Trophoblast cell (in vitro differentiated cells and primary cell): Measurements from ENCODE around the gene NLRP6.

Experiments used
- DNase-seq, 2 donors: peaks; one replicate each; pipeline ENCODE4 v3.0.0-alpha.2; 2016
- H2AFZ ChIP-seq: 2 replicates; pipeline ENCODE4 v1.6.1; 2013; ENCODE audit warnings: low read length, moderate library complexity, mild to moderate bottlenecking; ENCODE audit not compliant: insufficient read depth, poor library complexity
- H2AK5ac ChIP-seq: 2 replicates; pipeline ENCODE4 v1.6.1; 2013; ENCODE audit warnings: mild to moderate bottlenecking, low read length
- H2BK120ac ChIP-seq: 2 replicates; pipeline ENCODE4 v1.6.1; 2013; ENCODE audit warnings: low read length, mild to moderate bottlenecking, moderate library complexity; ENCODE audit not compliant: insufficient read depth, poor library complexity
- H2BK12ac ChIP-seq: 2 replicates; pipeline ENCODE4 v1.6.1; 2013; ENCODE audit warnings: mild to moderate bottlenecking, low read length, moderate library complexity
- H2BK5ac ChIP-seq: 2 replicates; pipeline ENCODE4 v1.6.1; 2013; ENCODE audit warnings: low read length, low read depth, moderate library complexity, mild to moderate bottlenecking; ENCODE audit not compliant: poor library complexity
- H3K14ac ChIP-seq: 2 replicates; pipeline ENCODE4 v1.6.1; 2013; ENCODE audit warnings: mild to moderate bottlenecking, low read length
- H3K18ac ChIP-seq: 2 replicates; pipeline ENCODE4 v1.6.1; 2013; ENCODE audit warnings: mild to moderate bottlenecking, low read length
- H3K23ac ChIP-seq: 2 replicates; pipeline ENCODE4 v1.6.1; 2013; ENCODE audit warnings: low read length
- H3K27ac ChIP-seq: 2 replicates; pipeline ENCODE4 v1.5.1; 2013; ENCODE audit warnings: low read depth, mild to moderate bottlenecking, inconsistent platforms, low read length, moderate library complexity
- H3K27me3 ChIP-seq: 2 replicates; pipeline ENCODE4 v1.6.1; 2013; ENCODE audit warnings: inconsistent platforms, mild to moderate bottlenecking, low read length, moderate library complexity; ENCODE audit not compliant: insufficient read depth
- H3K36me3 ChIP-seq, 2 experiments: 1 replicate in 1 of 2; 2 replicates in 1 of 2; pipeline ENCODE4 v1.6.1; 2013; ENCODE audit warnings: low read length in 2 of 2, mild to moderate bottlenecking in 2 of 2, moderate library complexity in 1 of 2; ENCODE audit not compliant: insufficient read depth in 2 of 2, control insufficient read depth in 1 of 2
- H3K4ac ChIP-seq: 2 replicates; pipeline ENCODE4 v1.6.1; 2013; ENCODE audit warnings: low read depth, mild to moderate bottlenecking, low read length, moderate library complexity
- H3K4me1 ChIP-seq, 2 experiments: 1 replicate in 1 of 2; 2 replicates in 1 of 2; pipeline ENCODE4 v1.6.1; 2013; ENCODE audit warnings: low read length in 2 of 2, mild to moderate bottlenecking in 2 of 2, moderate library complexity in 1 of 2; ENCODE audit not compliant: insufficient read depth in 2 of 2, control insufficient read depth in 1 of 2
- H3K4me2 ChIP-seq: 2 replicates; pipeline ENCODE4 v1.6.1; 2013; ENCODE audit warnings: inconsistent platforms, mild to moderate bottlenecking, low read length, moderate library complexity
- H3K4me3 ChIP-seq: 2 replicates; pipeline ENCODE4 v1.5.1; 2013; ENCODE audit warnings: mild to moderate bottlenecking, low read depth, low read length, inconsistent platforms
- H3K79me1 ChIP-seq: one replicate; pipeline ENCODE4 v1.6.1; 2013; ENCODE audit warnings: low read length
- H3K79me2 ChIP-seq: 2 replicates; pipeline ENCODE4 v1.6.1; 2013; ENCODE audit warnings: low read length, mild to moderate bottlenecking; ENCODE audit not compliant: control insufficient read depth, insufficient read depth, poor library complexity
- H3K9ac ChIP-seq: 2 replicates; pipeline ENCODE4 v1.6.1; 2013; ENCODE audit warnings: mild to moderate bottlenecking, low read length
- H3K9me3 ChIP-seq: 2 replicates; pipeline ENCODE4 v1.6.1; 2013; ENCODE audit warnings: low read depth, mild to moderate bottlenecking, control low read depth, inconsistent platforms, low read length; ENCODE audit not compliant: insufficient read depth
- H4K12ac ChIP-seq: 2 replicates; pipeline ENCODE4 v1.6.1; 2013; ENCODE audit warnings: low read depth, mild to moderate bottlenecking, low read length, moderate library complexity
- H4K8ac ChIP-seq: 2 replicates; pipeline ENCODE4 v1.6.1; 2013; ENCODE audit warnings: low read depth, mild to moderate bottlenecking, low read length, moderate library complexity
- H4K91ac ChIP-seq: one replicate; pipeline ENCODE4 v1.6.1; 2013; ENCODE audit warnings: low read depth, mild to moderate bottlenecking, low read length, moderate library complexity
- WGBS: extraction: QIAGEN DNeasy Blood & Tissue Kit; methylation state at CpG from one replicate; pipeline ENCODE4 v1.1.7; 2013; ENCODE audit warnings: missing lambda C conversion rate; ENCODE audit not compliant: insufficient read length, insufficient coverage; ENCODE audit errors: extremely low coverage; 5-methylcytosine and 5-hydroxymethylcytosine counted together

NLRP6 gene

GRCh38 chr11:281486-282161, 3.4 kb downstream of the NLRP6 start:
- no peak overlapping the region for H2AFZ ChIP-seq
- no peaks in the 10 kb centered on the region for H3K79me2 ChIP-seq
- H3K14ac ChIP-seq = no peak overlapping the region
- no peak overlapping the region for H3K18ac ChIP-seq
- H3K27ac ChIP-seq = no peak overlapping the region
- peaks cover 2 to 6% of the 10 kb centered on the region in 2 experiments for H3K4me1 ChIP-seq
- no peak overlapping the region for H4K91ac ChIP-seq
- no peak for DNase-seq
- H3K36me3 ChIP-seq = no peaks in the 10 kb centered on the region
- no peak overlapping the region for H3K4ac ChIP-seq
- H2BK120ac ChIP-seq = no peak overlapping the region
- H3K23ac ChIP-seq = no peak overlapping the region
- H4K12ac ChIP-seq = no peak overlapping the region
- H3K4me3 ChIP-seq = no peak overlapping the region
- H3K79me1 ChIP-seq = peaks cover 4% of the 10 kb centered on the region
- no CpG with 5 or more reads among the region's 26 CpGs for WGBS
- no peaks in the 10 kb centered on the region for H3K27me3 ChIP-seq
- H2BK12ac ChIP-seq = no peak overlapping the region
- H4K8ac ChIP-seq = no peak overlapping the region
- H2AK5ac ChIP-seq = no peak overlapping the region
- no peak overlapping the region for H3K4me2 ChIP-seq
- H2BK5ac ChIP-seq = no peak overlapping the region
- H3K9ac ChIP-seq = no peak overlapping the region
- H3K9me3 ChIP-seq = no peaks in the 10 kb centered on the region

- Histone ChIP-seq H2AK5ac (no peak overlapping the region), H2AFZ (no peak overlapping the region), H3K23ac (no peak overlapping the region), H2BK5ac (no peak overlapping the region), H3K79me2 (no peaks in the 10 kb centered on the region), H4K12ac (no peak overlapping the region), H3K9me3 (no peaks in the 10 kb centered on the region), H3K79me1 (peaks cover 4% of the 10 kb centered on the region), H2BK120ac (no peak overlapping the region), H3K4ac (no peak overlapping the region), H3K4me3 (no peak overlapping the region), H4K8ac (no peak overlapping the region), H3K36me3 (no peaks in the 10 kb centered on the region), H3K4me2 (no peak overlapping the region), H3K9ac (no peak overlapping the region), H3K18ac (no peak overlapping the region), H3K14ac (no peak overlapping the region), H3K27me3 (no peaks in the 10 kb centered on the region), H2BK12ac (no peak overlapping the region), H3K4me1 (peaks cover 2 to 6% of the 10 kb centered on the region in 2 experiments), H4K91ac (no peak overlapping the region), H3K27ac (no peak overlapping the region)
- DNase-seq = no peak
- no CpG with 5 or more reads among the region's 4 CpGs for WGBS
These were observed 4.0 kb downstream of the NLRP6 start for GRCh38 chr11:282171-282570.

GRCh38 chr11:282630-283360, 4.6 kb downstream of the NLRP6 start:
- Histone ChIP-seq H3K18ac (no peak overlapping the region), H3K4me2 (no peak overlapping the region), H4K12ac (no peak overlapping the region), H3K4me1 (peaks cover 2 to 6% of the 10 kb centered on the region in 2 experiments), H3K79me2 (no peaks in the 10 kb centered on the region), H2AFZ (no peak overlapping the region), H4K91ac (no peak overlapping the region), H2BK12ac (no peak overlapping the region), H3K4ac (no peak overlapping the region), H2AK5ac (no peak overlapping the region), H2BK5ac (no peak overlapping the region), H3K4me3 (no peak overlapping the region), H2BK120ac (no peak overlapping the region), H3K23ac (no peak overlapping the region), H3K79me1 (peaks cover 4% of the 10 kb centered on the region), H3K9me3 (no peaks in the 10 kb centered on the region), H3K14ac (no peak overlapping the region), H4K8ac (no peak overlapping the region), H3K36me3 (no peaks in the 10 kb centered on the region), H3K27ac (no peak overlapping the region), H3K27me3 (no peaks in the 10 kb centered on the region), H3K9ac (no peak overlapping the region)
- no CpG with 5 or more reads among the region's 13 CpGs for WGBS
- no peak for DNase-seq

GRCh38 chr11:283405-284104, 5.3 kb downstream of the NLRP6 start:
- Histone ChIP-seq H3K23ac (no peak overlapping the region), H3K14ac (no peak overlapping the region)
- WGBS = no CpG with 5 or more reads among the region's 23 CpGs

More at GRCh38 chr11:283405-284104, 5.3 kb downstream of the NLRP6 start:
- H3K9me3 ChIP-seq = no peaks in the 10 kb centered on the region
- H2AFZ ChIP-seq = no peak overlapping the region
- no peaks in the 10 kb centered on the region for H3K36me3 ChIP-seq
- H3K4ac ChIP-seq = no peak overlapping the region
- no peak overlapping the region for H3K27ac ChIP-seq
- H3K79me1 ChIP-seq = peaks cover 7% of the 10 kb centered on the region
- H3K9ac ChIP-seq = no peak overlapping the region
- no peaks in the 10 kb centered on the region for H3K27me3 ChIP-seq
- no peak for DNase-seq
- H3K18ac ChIP-seq = no peak overlapping the region
- H2AK5ac ChIP-seq = no peak overlapping the region
- peaks cover 2% of the 10 kb centered on the region for H3K79me2 ChIP-seq
- no peak overlapping the region for H4K8ac ChIP-seq
- H2BK12ac ChIP-seq = no peak overlapping the region
- H4K12ac ChIP-seq = no peak overlapping the region
- H3K4me1 ChIP-seq = peaks cover 5 to 12% of the 10 kb centered on the region in 2 experiments
- H4K91ac ChIP-seq = peak overlapping the region; percentile 24
- no peak overlapping the region for H2BK5ac ChIP-seq
- no peak overlapping the region for H3K4me2 ChIP-seq
- H2BK120ac ChIP-seq = no peak overlapping the region
- no peak overlapping the region for H3K4me3 ChIP-seq
